ENCODE results near the gene PHLDA1. TPM values are rescaled to one million over a fixed set of nuclear protein-coding genes. Genes with fewer than 3 reads are reported as not detected.

Gene PHLDA1
- total and polyA plus RNA-seq, 2 experiments from 2014 or later = 11.7 to 21.6 TPM

DNA sequence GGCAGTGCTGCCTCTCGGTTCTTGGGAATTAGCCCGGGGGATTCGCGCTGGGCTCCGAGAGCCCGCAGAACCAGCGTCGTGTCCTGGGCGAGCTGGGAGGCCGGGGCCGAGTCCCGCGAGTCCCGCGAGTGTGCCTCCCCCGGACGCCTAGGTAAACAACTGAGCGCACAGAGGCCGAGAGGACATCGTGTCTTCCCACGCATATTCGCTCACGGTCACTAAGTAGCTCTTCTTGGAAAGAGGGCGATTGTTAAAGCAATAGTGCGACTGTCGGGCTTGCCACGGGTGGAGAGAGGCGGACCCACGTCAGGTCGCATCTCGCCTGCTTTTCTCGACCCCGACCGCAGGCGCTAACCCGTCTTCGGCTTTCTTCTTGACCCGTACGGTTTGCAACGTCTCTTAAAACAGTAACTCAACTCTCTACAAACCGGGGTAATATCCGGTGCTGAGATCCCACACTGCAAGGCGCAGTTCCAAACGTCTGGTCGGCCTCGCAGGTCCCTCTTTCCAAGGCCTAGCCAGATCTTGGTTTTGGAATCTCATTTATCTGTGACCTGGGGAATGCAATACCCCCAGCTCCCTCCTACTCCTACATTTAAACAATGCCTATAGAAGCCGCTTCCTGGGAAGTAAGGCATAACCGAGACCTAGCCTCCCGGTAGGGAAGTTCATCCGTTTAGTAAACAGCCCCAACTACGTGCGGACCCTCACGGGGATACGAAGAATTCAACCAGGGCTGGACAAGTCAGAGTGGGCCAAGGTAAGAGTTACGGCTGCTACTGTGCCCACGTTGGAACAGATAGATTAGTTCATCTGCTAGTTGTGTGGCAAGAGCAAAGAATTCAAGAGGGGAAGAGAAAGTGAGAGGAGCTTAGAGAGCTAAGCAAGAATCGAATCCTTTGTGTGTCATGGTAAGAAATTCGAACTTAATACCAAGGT lies 736 bp upstream of the PHLDA1 start (continued):
- TF ChIP-seq, protein P1, sequence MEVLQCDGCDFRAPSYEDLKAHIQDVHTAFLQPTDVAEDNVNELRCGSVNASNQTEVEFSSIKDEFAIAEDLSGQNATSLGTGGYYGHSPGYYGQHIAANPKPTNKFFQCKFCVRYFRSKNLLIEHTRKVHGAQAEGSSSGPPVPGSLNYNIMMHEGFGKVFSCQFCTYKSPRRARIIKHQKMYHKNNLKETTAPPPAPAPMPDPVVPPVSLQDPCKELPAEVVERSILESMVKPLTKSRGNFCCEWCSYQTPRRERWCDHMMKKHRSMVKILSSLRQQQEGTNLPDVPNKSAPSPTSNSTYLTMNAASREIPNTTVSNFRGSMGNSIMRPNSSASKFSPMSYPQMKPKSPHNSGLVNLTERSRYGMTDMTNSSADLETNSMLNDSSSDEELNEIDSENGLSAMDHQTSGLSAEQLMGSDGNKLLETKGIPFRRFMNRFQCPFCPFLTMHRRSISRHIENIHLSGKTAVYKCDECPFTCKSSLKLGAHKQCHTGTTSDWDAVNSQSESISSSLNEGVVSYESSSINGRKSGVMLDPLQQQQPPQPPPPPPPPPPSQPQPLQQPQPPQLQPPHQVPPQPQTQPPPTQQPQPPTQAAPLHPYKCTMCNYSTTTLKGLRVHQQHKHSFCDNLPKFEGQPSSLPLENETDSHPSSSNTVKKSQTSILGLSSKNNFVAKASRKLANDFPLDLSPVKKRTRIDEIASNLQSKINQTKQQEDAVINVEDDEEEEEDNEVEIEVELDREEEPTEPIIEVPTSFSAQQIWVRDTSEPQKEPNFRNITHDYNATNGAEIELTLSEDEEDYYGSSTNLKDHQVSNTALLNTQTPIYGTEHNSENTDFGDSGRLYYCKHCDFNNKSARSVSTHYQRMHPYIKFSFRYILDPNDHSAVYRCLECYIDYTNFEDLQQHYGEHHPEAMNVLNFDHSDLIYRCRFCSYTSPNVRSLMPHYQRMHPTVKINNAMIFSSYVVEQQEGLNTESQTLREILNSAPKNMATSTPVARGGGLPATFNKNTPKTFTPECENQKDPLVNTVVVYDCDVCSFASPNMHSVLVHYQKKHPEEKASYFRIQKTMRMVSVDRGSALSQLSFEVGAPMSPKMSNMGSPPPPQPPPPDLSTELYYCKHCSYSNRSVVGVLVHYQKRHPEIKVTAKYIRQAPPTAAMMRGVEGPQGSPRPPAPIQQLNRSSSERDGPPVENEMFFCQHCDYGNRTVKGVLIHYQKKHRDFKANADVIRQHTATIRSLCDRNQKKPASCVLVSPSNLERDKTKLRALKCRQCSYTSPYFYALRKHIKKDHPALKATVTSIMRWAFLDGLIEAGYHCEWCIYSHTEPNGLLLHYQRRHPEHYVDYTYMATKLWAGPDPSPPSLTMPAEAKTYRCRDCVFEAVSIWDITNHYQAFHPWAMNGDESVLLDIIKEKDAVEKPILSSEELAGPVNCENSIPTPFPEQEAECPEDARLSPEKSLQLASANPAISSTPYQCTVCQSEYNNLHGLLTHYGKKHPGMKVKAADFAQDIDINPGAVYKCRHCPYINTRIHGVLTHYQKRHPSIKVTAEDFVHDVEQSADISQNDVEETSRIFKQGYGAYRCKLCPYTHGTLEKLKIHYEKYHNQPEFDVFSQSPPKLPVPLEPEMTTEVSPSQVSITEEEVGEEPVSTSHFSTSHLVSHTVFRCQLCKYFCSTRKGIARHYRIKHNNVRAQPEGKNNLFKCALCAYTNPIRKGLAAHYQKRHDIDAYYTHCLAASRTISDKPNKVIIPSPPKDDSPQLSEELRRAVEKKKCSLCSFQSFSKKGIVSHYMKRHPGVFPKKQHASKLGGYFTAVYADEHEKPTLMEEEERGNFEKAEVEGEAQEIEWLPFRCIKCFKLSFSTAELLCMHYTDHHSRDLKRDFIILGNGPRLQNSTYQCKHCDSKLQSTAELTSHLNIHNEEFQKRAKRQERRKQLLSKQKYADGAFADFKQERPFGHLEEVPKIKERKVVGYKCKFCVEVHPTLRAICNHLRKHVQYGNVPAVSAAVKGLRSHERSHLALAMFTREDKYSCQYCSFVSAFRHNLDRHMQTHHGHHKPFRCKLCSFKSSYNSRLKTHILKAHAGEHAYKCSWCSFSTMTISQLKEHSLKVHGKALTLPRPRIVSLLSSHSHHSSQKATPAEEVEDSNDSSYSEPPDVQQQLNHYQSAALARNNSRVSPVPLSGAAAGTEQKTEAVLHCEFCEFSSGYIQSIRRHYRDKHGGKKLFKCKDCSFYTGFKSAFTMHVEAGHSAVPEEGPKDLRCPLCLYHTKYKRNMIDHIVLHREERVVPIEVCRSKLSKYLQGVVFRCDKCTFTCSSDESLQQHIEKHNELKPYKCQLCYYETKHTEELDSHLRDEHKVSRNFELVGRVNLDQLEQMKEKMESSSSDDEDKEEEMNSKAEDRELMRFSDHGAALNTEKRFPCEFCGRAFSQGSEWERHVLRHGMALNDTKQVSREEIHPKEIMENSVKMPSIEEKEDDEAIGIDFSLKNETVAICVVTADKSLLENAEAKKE (CRISPR knock-in tag; IDR thresholded peaks at IDR 0.05) = 0 out of 2 replicates have a peak, but pooled peaks have one; percentile 22
- TF ChIP-seq EZH2 (IDR thresholded peaks at IDR 0.05; ENCODE audit: low read depth, unreplicated experiment) (no peak), ZNF114 (CRISPR knock-in tag; IDR thresholded peaks at IDR 0.05) (no peak), JUNB (IDR thresholded peaks at IDR 0.05; ENCODE audit: unreplicated experiment) (no peak)

DNA sequence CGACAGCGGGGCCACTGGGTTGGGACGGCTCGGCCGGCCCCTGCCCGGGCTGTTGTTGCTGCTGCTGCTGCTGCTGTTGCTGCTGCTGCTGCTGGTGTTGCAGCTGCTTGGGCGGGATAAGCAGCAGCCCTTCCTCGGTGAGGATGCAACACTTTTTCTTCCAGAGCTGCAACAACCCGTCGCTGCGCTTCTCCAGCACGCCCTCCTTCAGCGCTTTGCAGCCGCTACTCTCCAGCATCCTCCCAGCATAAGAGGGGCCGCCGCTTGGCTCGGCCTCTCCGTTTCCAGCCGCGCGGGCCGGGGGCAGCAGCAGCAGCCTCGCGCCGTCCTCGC lies 529 bp downstream of the PHLDA1 start:
- no peak overlapping the region for H2AFZ ChIP-seq
- H3K27ac ChIP-seq (ENCODE audit: low read depth) = no peak overlapping the region

More for the DNA sequence above, 529 bp downstream of the PHLDA1 start:
- Mint-ChIP-seq H3K4me1 (peaks cover 38% of the 10 kb centered on the region), H3K27me3 (ENCODE audit: insufficient read depth, low read depth, poor library complexity) (peaks cover 9% of the 10 kb centered on the region), H3K36me3 (ENCODE audit: low read depth) (peaks cover 31% of the 10 kb centered on the region), H3K4me3 (peak overlapping the region; percentile 94), H3K27ac (no peak overlapping the region), H3K9me3 (peaks cover 3% of the 10 kb centered on the region; the same call in 1 of the 3 replicates)
- H3K4me1 ChIP-seq (ENCODE audit: insufficient read depth) = peaks cover 29% of the 10 kb centered on the region
- H3K79me2 ChIP-seq (replicated peaks; ENCODE audit: insufficient read depth) = peaks cover 17% of the 10 kb centered on the region
- TF ChIP-seq, protein P2, sequence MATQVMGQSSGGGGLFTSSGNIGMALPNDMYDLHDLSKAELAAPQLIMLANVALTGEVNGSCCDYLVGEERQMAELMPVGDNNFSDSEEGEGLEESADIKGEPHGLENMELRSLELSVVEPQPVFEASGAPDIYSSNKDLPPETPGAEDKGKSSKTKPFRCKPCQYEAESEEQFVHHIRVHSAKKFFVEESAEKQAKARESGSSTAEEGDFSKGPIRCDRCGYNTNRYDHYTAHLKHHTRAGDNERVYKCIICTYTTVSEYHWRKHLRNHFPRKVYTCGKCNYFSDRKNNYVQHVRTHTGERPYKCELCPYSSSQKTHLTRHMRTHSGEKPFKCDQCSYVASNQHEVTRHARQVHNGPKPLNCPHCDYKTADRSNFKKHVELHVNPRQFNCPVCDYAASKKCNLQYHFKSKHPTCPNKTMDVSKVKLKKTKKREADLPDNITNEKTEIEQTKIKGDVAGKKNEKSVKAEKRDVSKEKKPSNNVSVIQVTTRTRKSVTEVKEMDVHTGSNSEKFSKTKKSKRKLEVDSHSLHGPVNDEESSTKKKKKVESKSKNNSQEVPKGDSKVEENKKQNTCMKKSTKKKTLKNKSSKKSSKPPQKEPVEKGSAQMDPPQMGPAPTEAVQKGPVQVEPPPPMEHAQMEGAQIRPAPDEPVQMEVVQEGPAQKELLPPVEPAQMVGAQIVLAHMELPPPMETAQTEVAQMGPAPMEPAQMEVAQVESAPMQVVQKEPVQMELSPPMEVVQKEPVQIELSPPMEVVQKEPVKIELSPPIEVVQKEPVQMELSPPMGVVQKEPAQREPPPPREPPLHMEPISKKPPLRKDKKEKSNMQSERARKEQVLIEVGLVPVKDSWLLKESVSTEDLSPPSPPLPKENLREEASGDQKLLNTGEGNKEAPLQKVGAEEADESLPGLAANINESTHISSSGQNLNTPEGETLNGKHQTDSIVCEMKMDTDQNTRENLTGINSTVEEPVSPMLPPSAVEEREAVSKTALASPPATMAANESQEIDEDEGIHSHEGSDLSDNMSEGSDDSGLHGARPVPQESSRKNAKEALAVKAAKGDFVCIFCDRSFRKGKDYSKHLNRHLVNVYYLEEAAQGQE (IDR thresholded peaks at IDR 0.05; ENCODE audit: unreplicated experiment) = no peak
- TF ChIP-seq EZH2 (IDR thresholded peaks at IDR 0.05; ENCODE audit: low read depth, unreplicated experiment) = no peak
- TF ChIP-seq, protein P3, sequence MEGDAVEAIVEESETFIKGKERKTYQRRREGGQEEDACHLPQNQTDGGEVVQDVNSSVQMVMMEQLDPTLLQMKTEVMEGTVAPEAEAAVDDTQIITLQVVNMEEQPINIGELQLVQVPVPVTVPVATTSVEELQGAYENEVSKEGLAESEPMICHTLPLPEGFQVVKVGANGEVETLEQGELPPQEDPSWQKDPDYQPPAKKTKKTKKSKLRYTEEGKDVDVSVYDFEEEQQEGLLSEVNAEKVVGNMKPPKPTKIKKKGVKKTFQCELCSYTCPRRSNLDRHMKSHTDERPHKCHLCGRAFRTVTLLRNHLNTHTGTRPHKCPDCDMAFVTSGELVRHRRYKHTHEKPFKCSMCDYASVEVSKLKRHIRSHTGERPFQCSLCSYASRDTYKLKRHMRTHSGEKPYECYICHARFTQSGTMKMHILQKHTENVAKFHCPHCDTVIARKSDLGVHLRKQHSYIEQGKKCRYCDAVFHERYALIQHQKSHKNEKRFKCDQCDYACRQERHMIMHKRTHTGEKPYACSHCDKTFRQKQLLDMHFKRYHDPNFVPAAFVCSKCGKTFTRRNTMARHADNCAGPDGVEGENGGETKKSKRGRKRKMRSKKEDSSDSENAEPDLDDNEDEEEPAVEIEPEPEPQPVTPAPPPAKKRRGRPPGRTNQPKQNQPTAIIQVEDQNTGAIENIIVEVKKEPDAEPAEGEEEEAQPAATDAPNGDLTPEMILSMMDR (conservative IDR thresholded peaks at IDR 0.05; ENCODE audit: low read depth in 2 of 2) = no peak
- peak overlapping the region; percentile 80 for H3K4me3 ChIP-seq
- H3K9me2 ChIP-seq (ENCODE audit: insufficient read depth) = no peaks in the 10 kb centered on the region
- H4K20me1 ChIP-seq (replicated peaks; ENCODE audit: insufficient read depth) = no peaks in the 10 kb centered on the region
- peak overlapping the region; percentile 77 for H3K4me2 ChIP-seq
- no peaks in the 10 kb centered on the region for H3F3A ChIP-seq (replicated peaks; ENCODE audit: low read depth)
- peaks cover 16% of the 10 kb centered on the region for H3K27me3 ChIP-seq (ENCODE audit: insufficient read depth)
- ATAC-seq (peak; percentile 24), DNase-seq (ENCODE audit: low spot score) (no peak)
- peaks cover 3% of the 10 kb centered on the region; the same call in 1 of the 2 replicates for H3K36me3 ChIP-seq (ENCODE audit: insufficient read depth)
